Epithelial cell of esophagus (primary cell): ENCODE measurements around the gene ELL.
"Not testable (repeated sequence)": the region's sequence is repeated elsewhere in the genome, so short reads cannot be mapped to it uniquely, and the experiment has no call there.

Source experiments
- DNase-seq: peaks from one replicate; pipeline ENCODE4 v3.0.0; 2010; ENCODE audit warnings: low read depth
- H3K4me3 ChIP-seq: 2 replicates; pipeline ENCODE4 v1.5.1; 2011; ENCODE audit warnings: mild to moderate bottlenecking, low read length, control low read depth
- TF ChIP-seq, protein P1 (sequence below): IDR thresholded peaks from 2 replicates; pipeline ENCODE4 v1.5.1; 2011; ENCODE audit warnings: low read depth, mild to moderate bottlenecking, low read length, control low read depth, inconsistent platforms; ENCODE audit not compliant: insufficient read depth; ENCODE audit errors: missing control alignments

The ELL gene

DNA sequence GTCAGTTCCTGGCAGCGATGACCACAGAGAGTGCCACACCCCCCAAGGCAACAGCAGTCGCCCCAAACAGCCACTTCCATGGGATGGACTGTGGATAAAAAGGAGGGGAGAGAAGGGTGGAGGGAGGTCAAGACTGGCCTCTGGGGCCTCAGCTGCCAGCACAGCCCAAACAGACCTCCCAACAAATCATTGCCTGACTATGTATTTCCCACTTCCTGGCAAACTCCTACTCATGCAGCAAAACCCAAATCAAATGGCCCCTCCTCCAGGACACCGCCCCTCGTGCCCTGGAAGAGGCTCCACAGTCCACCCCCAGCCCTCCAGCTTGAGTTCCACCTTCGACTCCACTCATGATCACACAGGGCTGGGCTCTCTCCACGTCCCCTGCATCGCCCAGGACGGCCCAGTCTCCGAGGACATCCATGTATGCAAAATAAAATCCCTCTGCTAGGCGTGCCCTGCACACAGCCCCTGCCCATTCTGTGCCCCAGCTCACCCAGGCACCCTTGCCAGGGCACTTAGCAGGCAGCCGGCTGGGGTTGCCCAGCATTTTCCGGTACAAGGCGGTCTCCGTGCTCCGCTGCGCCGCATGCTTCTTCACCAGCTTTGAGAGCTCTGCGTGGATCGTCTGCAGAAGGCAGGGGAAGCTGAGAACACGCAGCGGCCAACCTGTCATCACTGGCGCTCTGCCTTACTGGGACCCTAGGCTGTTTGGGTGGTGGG lies 10.5 kb upstream of the ELL start:
- DNase-seq = no peak
- TF ChIP-seq, protein P1, sequence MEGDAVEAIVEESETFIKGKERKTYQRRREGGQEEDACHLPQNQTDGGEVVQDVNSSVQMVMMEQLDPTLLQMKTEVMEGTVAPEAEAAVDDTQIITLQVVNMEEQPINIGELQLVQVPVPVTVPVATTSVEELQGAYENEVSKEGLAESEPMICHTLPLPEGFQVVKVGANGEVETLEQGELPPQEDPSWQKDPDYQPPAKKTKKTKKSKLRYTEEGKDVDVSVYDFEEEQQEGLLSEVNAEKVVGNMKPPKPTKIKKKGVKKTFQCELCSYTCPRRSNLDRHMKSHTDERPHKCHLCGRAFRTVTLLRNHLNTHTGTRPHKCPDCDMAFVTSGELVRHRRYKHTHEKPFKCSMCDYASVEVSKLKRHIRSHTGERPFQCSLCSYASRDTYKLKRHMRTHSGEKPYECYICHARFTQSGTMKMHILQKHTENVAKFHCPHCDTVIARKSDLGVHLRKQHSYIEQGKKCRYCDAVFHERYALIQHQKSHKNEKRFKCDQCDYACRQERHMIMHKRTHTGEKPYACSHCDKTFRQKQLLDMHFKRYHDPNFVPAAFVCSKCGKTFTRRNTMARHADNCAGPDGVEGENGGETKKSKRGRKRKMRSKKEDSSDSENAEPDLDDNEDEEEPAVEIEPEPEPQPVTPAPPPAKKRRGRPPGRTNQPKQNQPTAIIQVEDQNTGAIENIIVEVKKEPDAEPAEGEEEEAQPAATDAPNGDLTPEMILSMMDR = no peak
- no peak overlapping the region for H3K4me3 ChIP-seq

DNA sequence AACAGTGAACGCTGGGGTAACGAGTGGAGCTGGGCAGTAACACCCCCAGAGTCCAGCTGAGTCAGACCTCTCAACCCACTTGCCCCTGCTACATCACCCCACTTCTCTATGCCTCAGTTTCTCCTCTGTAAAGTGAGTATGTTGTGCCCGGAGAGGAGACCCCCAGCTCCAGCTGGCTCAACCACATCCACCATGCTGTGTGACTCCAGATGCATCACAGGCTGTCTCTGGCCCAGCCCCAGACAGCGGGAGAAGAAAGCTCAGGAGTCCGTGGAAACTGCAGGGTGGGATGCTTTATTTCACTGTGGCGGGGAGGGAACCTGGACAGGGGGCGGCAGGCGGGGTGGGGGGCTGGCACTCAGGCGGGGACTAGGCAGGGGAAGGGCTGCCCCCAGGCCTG lies 9.6 kb upstream of the ELL start:
- no peak overlapping the region for H3K4me3 ChIP-seq
- TF ChIP-seq, protein P1 = no peak
- DNase-seq = no peak

DNA sequence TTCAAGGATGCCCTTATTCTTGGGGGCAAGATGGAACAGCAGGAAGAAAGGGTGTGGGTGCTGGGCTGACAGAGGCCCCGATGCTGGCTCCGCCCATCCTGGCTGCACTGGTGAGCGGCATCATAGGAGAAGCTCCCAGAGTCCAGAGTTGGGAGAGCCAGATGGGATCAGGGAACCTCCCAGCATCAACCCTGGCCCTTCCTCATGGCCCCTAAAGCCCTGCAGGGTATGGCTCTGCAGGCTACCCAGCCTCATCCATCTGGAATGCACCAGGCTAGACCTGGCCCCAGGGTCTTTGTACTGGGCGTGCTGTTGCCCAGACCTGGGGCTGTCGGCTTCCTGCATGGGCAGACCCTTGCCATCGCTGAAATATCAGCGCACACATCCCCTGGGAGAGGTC lies 7.9 kb upstream of the ELL start:
- no peak for DNase-seq
- TF ChIP-seq, protein P1 = no peak

DNA sequence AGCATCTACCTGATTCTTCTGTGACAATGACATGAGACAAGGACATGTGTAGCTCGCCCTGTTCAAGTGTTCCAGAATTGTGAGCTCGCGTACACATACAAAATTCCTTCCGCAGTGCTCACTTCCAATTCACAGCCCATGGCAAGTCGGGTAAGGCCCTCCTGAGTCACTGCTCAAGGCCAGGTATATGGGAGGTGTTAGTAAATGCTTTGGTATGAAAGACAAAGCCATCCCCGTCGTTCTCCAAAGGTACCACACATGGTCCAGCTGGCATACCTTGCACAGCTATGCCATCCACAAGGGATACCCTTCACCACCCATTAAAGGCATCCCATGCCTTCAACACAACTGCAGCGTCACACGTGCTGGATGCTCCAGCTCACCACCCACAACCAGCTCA lies 4.4 kb upstream of the ELL start:
- peak; percentile 98 for DNase-seq
- TF ChIP-seq, protein P1 = no peak
- H3K4me3 ChIP-seq = no peak overlapping the region

More for the DNA sequence above, 7.9 kb upstream of the ELL start:
- no peak overlapping the region for H3K4me3 ChIP-seq

DNA sequence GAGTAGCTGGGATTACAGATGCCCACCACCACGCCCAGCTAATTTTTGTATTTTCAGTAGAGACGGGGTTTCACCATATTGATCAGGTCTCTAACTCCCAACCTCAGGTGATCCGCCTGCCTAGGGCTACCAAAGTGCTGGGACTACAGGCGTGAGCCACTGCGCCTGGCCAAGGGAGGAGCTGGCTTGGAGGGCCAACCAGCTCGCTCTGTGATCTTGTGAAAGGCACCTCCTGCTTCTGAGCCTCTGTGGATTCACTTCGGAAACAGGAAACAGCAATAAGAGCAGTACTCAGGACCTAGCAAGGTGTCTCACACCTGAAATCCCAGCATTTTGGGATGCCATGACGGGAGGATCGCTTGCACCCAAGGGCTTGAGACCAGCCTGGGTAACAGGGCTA lies 2.0 kb upstream of the ELL start:
- TF ChIP-seq, protein P1 = no peak
- no peak for DNase-seq
- no peak overlapping the region for H3K4me3 ChIP-seq

DNA sequence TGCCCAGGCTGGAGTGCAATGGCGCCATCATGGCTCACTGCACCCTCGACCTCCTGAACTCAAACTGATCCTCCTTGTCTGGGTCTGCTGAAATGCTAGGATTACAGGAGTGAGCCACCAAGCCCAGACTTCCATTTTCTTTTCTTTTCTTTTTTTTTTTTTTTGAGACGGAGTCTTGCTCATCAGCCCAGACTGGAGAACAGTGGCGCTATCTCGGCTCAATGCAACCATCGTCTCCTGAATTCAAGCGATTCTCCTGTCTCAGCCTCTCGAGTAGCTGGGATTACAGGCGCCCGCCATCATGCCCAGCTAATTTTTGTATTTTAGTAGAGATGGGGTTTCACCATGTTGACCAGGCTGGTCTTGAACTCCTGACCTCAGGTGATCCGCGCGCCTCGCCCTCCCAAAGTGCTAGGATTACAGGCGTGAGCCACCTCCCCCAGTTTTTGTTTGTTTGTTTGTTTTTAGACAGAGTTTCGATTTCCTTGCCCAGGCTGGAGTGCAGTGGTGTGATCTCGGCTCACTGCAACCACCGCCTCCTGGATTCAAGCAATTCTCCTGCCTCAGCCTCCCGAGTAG lies 1.1 kb upstream of the ELL start:
- DNase-seq = not testable (repeated sequence)
- peak overlapping the region; percentile 11 for H3K4me3 ChIP-seq

DNA sequence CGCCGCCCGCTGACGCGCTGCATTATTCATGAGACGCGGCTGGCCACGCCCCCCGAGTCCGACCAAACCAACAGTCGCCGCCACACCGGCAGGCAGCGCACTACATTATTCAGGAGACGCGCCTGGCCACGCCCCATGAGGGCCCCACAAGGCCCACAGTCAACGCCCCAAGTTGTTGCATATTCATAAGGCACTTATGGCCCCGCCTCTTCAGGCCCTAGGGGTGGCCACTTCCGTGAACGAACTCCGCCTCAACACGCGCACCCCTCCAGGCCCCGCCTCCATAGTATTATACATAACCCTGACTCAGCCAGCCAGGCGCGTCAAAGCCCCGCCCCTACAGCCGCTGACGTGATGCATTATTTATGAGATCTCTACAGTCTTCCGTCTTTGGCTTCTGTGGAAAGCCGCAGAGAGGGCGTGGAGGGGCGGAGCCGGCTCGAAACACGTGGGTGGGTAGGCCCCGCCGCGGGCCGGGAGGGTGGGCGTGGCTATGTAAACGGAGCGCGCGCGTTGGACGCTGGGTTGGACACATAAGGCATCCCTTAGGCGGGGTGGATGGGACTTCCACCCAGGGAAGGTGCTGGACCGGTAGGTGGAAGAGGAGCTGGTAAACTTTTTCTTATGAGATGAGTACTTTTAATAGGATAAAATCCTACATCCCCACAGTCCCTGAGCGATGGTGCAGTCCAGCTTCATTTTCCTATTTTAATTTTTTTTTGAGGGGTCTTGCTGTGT lies 423 bp upstream of the ELL start:
- peak; percentile 100 for DNase-seq
- peak overlapping the region; percentile 83 for H3K4me3 ChIP-seq
- TF ChIP-seq, protein P1 = peak; percentile 28
